ENCODE results near the gene DEXI. TPM values are rescaled to one million over a fixed set of nuclear protein-coding genes. Genes with fewer than 3 reads are reported as not detected.
A peak's percentile ranks its signal among the peaks of the same experiment; 100 is the strongest.

DEXI gene
- total RNA-seq (2013) = 5.9 TPM
- 10 to 100 TPM in 1 of 3 donors, 1 to 10 TPM in 2; 4.9 to 10.8 (median 6.8) TPM for polyA plus RNA-seq
- 5.5 and 9.2 TPM in 2 replicates for polyA minus RNA-seq
- 1.8 to 7.2 (median 3.3) reads per million in 11 experiments for total RNA-seq

DNA sequence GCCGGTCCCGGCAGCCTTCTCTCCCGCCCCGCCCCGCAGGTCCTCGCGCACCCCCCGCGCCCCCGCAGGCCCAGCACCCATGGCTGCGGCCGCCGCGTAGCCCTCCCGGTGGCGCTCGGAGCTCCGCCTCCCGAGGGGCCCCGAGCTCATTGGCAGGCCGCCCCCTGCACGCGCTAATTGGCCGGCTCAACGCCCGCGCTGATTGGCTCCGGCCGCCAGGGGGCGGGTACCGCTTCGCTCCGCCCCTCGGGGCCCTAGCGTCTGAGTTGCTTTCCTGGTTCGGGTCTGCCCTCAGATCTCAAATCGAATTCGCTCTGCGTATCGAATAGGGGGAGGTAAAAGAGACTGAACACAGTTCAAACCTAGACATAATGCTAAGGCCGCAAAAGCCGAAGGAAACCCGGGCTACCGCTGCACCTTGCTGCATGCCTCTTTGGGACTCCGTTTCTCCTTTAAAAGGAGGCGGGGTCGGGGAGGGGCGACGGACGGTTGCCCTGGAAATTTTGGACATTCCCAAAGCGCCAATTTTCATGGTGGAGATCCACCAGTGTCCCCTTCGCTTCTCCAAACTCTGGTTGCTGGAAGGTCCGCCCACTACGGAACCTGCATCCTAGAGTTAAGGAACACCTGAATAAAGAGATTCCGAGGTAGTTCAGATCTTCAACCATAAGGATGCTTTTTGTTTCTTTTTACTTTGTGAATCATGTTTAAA lies at the start of gene DEXI:
TSS of gene DEXI (minus strand) at position 117 of the 712 bp plus-strand sequence. CDS start 463 bp downstream, outside the sequence.
- H3K9me3 Mint-ChIP-seq = peaks cover 0 to 2% (median 0%) of the 10 kb centered on the region in 7 donors
- peaks cover 3 to 9% of the 10 kb centered on the region in 2 donors for H3K36me3 Mint-ChIP-seq
- peak within 1 kb of the TSS; percentile 70 for H2AFZ ChIP-seq (ENCODE audit: insufficient read depth, low read depth, low read length, poor library complexity, severe bottlenecking)
- H3K9ac ChIP-seq (ENCODE audit: insufficient read depth, low read length, poor library complexity, severe bottlenecking) = peak within 1 kb of the TSS; percentile 54
- H3K4me2 ChIP-seq (replicated peaks; ENCODE audit: extremely low read depth, low read length, poor library complexity, severe bottlenecking) = peak within 1 kb of the TSS; percentile 83
- H4K20me1 ChIP-seq (ENCODE audit: insufficient read depth, low read length) = peaks cover 77% of the 10 kb centered on the region
- TF ChIP-seq, protein P1, sequence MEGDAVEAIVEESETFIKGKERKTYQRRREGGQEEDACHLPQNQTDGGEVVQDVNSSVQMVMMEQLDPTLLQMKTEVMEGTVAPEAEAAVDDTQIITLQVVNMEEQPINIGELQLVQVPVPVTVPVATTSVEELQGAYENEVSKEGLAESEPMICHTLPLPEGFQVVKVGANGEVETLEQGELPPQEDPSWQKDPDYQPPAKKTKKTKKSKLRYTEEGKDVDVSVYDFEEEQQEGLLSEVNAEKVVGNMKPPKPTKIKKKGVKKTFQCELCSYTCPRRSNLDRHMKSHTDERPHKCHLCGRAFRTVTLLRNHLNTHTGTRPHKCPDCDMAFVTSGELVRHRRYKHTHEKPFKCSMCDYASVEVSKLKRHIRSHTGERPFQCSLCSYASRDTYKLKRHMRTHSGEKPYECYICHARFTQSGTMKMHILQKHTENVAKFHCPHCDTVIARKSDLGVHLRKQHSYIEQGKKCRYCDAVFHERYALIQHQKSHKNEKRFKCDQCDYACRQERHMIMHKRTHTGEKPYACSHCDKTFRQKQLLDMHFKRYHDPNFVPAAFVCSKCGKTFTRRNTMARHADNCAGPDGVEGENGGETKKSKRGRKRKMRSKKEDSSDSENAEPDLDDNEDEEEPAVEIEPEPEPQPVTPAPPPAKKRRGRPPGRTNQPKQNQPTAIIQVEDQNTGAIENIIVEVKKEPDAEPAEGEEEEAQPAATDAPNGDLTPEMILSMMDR (IDR thresholded peaks at IDR 0.05) = peak; percentile 25
- DNase-seq = peak; percentile 78 to 88 (median 79)
- H3K27ac Mint-ChIP-seq = peak within 1 kb of the TSS in 5 of 7 donors; percentile 42 to 87 (median 51)
- no peaks in the 10 kb centered on the region for H3K27me3 ChIP-seq (ENCODE audit: control insufficient read depth in 2 of 2, insufficient read depth in 2 of 2, low read length in 2 of 2)
- H3K9me3 ChIP-seq (replicated peaks in 1 of 2; ENCODE audit: control insufficient read depth in 1 of 2, insufficient read depth in 1 of 2, low read length in 2 of 2) = no peaks in the 10 kb centered on the region
- WGBS (ENCODE audit: insufficient coverage) = 3% methylated on average over 38 of the region's 55 CpGs
- H3K4me1 ChIP-seq (ENCODE audit: control insufficient read depth in 1 of 2, insufficient read depth in 2 of 2, low read length in 2 of 2) = peaks cover 65 to 77% of the 10 kb centered on the region in 2 donors
- H3K4me3 Mint-ChIP-seq = peak within 1 kb of the TSS; percentile 83 to 91
- H3K36me3 ChIP-seq (replicated peaks in 1 of 2; ENCODE audit: control insufficient read depth in 1 of 2, insufficient read depth in 2 of 2, low read length in 2 of 2) = no peaks in the 10 kb centered on the region
- no peak within 1 kb of the TSS for H3K27ac ChIP-seq (ENCODE audit: low read depth in 1 of 2, low read length in 2 of 2)
- H3K4me1 Mint-ChIP-seq = peaks cover 73% of the 10 kb centered on the region
- peaks cover 53% of the 10 kb centered on the region for H3K79me2 ChIP-seq (ENCODE audit: insufficient read depth, low read length)
- peaks cover 3 to 7% (median 4%) of the 10 kb centered on the region in 3 donors for H3K27me3 Mint-ChIP-seq (ENCODE audit: low read depth in 3 of 3)
- peak within 1 kb of the TSS; percentile 44 to 83 (median 50) for H3K4me3 ChIP-seq (replicated peaks in 1 of 3; ENCODE audit: low read depth in 2 of 3, low read length in 3 of 3)
- intact Hi-C loops (cut with micrococcal nuclease) = loop anchor here (10.0 kb wide), 2 partner anchors 198 to 972 kb away; partner anchors contain the start of genes GSPT1 (in 1 of the 2) and NUBP1 (in 1 of the 2)

DNA sequence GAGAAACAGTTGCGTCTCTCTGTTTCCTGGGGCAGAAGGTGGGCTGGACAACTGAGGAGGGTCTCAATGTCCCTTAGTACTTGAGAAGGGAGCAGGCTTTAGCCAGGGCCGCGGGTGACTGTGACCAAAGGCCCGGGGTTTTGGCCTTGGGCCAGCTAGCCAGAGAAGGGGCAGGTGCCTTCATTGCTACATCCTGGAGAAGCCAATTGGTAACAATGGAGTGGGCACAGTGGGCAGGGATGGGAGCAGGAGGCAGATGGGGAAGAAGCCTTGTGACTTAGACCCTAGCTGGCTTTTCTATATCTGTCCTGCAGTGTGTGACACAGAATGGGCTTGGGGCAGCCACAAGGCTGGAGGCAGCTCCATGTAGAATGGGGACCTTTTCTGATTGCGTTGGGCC lies 48.1 kb upstream of the DEXI start:
- Histone ChIP-seq H3K79me2 (ENCODE audit: insufficient read depth, low read length) (no peaks in the 10 kb centered on the region), H4K20me1 (ENCODE audit: insufficient read depth, low read length) (peaks cover 3% of the 10 kb centered on the region), H3K9ac (ENCODE audit: insufficient read depth, low read length, poor library complexity, severe bottlenecking) (no peak overlapping the region), H3K36me3 (replicated peaks in 1 of 2; ENCODE audit: control insufficient read depth in 1 of 2, insufficient read depth in 2 of 2, low read length in 2 of 2) (peaks cover 48 to 93% of the 10 kb centered on the region in 2 donors), H3K4me1 (ENCODE audit: control insufficient read depth in 1 of 2, insufficient read depth in 2 of 2, low read length in 2 of 2) (no peaks in the 10 kb centered on the region), H3K27me3 (ENCODE audit: control insufficient read depth in 2 of 2, insufficient read depth in 2 of 2, low read length in 2 of 2) (no peaks in the 10 kb centered on the region), H3K9me3 (replicated peaks in 1 of 2; ENCODE audit: control insufficient read depth in 1 of 2, insufficient read depth in 1 of 2, low read length in 2 of 2) (no peaks in the 10 kb centered on the region), H3K27ac (ENCODE audit: low read depth in 1 of 2, low read length in 2 of 2) (no peak overlapping the region), H3K4me3 (replicated peaks in 1 of 3; ENCODE audit: low read depth in 2 of 3, low read length in 3 of 3) (no peak overlapping the region), H3K4me2 (replicated peaks; ENCODE audit: extremely low read depth, low read length, poor library complexity, severe bottlenecking) (no peak overlapping the region), H2AFZ (ENCODE audit: insufficient read depth, low read depth, low read length, poor library complexity, severe bottlenecking) (no peak overlapping the region)
- TF ChIP-seq, protein P1 (IDR thresholded peaks at IDR 0.05) = no peak
- WGBS (ENCODE audit: insufficient coverage) = 92% methylated on average over 5 of the region's 5 CpGs
- no peak overlapping the region for H3K4me3 Mint-ChIP-seq
- peaks cover 83 to 87% of the 10 kb centered on the region in 2 donors for H3K36me3 Mint-ChIP-seq
- H3K4me1 Mint-ChIP-seq = peaks cover 8% of the 10 kb centered on the region
- no peak for DNase-seq
- no peaks in the 10 kb centered on the region for H3K9me3 Mint-ChIP-seq
- intact Hi-C loops (cut with micrococcal nuclease) = no loop called here
- no peak overlapping the region for H3K27ac Mint-ChIP-seq
- peaks cover 0 to 3% (median 1%) of the 10 kb centered on the region in 3 donors for H3K27me3 Mint-ChIP-seq (ENCODE audit: low read depth in 3 of 3)

All from CD14-positive monocyte (primary cell).